Measurements from ENCODE around the gene MEST. TPM values are rescaled to one million over a fixed set of nuclear protein-coding genes. Genes with fewer than 3 reads are reported as not detected.

The MEST gene
- polyA plus RNA-seq, 1 donor from 2014 or later: 136 TPM

- no peaks in the 10 kb centered on the region for H4K20me1 ChIP-seq (ENCODE audit: insufficient read depth)
- H3K4me2 ChIP-seq (ENCODE audit: low read length): peak overlapping the region; percentile 45
- TF ChIP-seq CTCF (IDR thresholded peaks at IDR 0.05; ENCODE audit: poor library complexity, severe bottlenecking) (no peak), MXI1 (conservative IDR thresholded peaks at IDR 0.05; ENCODE audit: poor library complexity, severe bottlenecking) (no peak), REST (IDR thresholded peaks at IDR 0.05; ENCODE audit: borderline replicate concordance) (no peak), EP300 (conservative IDR thresholded peaks at IDR 0.05; ENCODE audit: poor library complexity, severe bottlenecking) (no peak), SMC3 (conservative IDR thresholded peaks at IDR 0.05; ENCODE audit: poor library complexity) (no peak), EZH2 (IDR thresholded peaks at IDR 0.05; ENCODE audit: borderline replicate concordance, insufficient read depth, low read length, poor library complexity, severe bottlenecking) (no peak), RAD21 (conservative IDR thresholded peaks at IDR 0.05) (no peak), TAF1 (IDR thresholded peaks at IDR 0.05; ENCODE audit: low read depth) (no peak), POLR2AphosphoS5 (IDR thresholded peaks at IDR 0.05) (no peak)
- H3F3A ChIP-seq (ENCODE audit: insufficient read depth, low read length, poor library complexity, severe bottlenecking): peaks cover 3% of the 10 kb centered on the region
- peak overlapping the region; percentile 76 for H3K9ac ChIP-seq (ENCODE audit: low read length)
- peak overlapping the region; percentile 97 for H3K27ac ChIP-seq (ENCODE audit: low read length)
- no peaks in the 10 kb centered on the region for H3K9me2 ChIP-seq (ENCODE audit: insufficient read depth, low read length)
- no peaks in the 10 kb centered on the region for H3K27me3 ChIP-seq (ENCODE audit: insufficient read depth, low read depth, low read length)
- H3K4me3 ChIP-seq (ENCODE audit: low read length): peak overlapping the region; percentile 57
- peaks cover 7% of the 10 kb centered on the region for H3K79me2 ChIP-seq (replicated peaks; ENCODE audit: insufficient read depth, low read length)
- H3K36me3 ChIP-seq (ENCODE audit: insufficient read depth, low read length): no peaks in the 10 kb centered on the region
- H3K9me3 ChIP-seq (ENCODE audit: low read length): no peaks in the 10 kb centered on the region
- peak overlapping the region; percentile 71 for H2AFZ ChIP-seq (ENCODE audit: low read depth, low read length)
Observed at GRCh38 chr7:130486114-130486953, 5.6 kb upstream of the MEST start.

GRCh38 chr7:130486954-130487436 lies 4.9 kb upstream of the MEST start:
- Histone ChIP-seq H3K9me2 (ENCODE audit: insufficient read depth, low read length) (no peaks in the 10 kb centered on the region), H3K27me3 (ENCODE audit: insufficient read depth, low read depth, low read length) (no peaks in the 10 kb centered on the region), H2AFZ (ENCODE audit: low read depth, low read length) (peak overlapping the region; percentile 71), H3K9ac (ENCODE audit: low read length) (peak overlapping the region; percentile 76), H3K79me2 (replicated peaks; ENCODE audit: insufficient read depth, low read length) (peaks cover 9% of the 10 kb centered on the region), H3F3A (ENCODE audit: insufficient read depth, low read length, poor library complexity, severe bottlenecking) (peaks cover 3% of the 10 kb centered on the region), H3K27ac (ENCODE audit: low read length) (peak overlapping the region; percentile 97), H3K9me3 (ENCODE audit: low read length) (no peaks in the 10 kb centered on the region), H3K4me2 (ENCODE audit: low read length) (peak overlapping the region; percentile 68), H3K36me3 (ENCODE audit: insufficient read depth, low read length) (no peaks in the 10 kb centered on the region), H4K20me1 (ENCODE audit: insufficient read depth) (no peaks in the 10 kb centered on the region), H3K4me3 (ENCODE audit: low read length) (peak overlapping the region; percentile 57)
- TF ChIP-seq REST (IDR thresholded peaks at IDR 0.05; ENCODE audit: borderline replicate concordance): peak; percentile 58
- peak; percentile 50 for TF ChIP-seq RAD21 (conservative IDR thresholded peaks at IDR 0.05)
- peak; percentile 67 for TF ChIP-seq POLR2AphosphoS5 (IDR thresholded peaks at IDR 0.05)
- peak; percentile 84 for TF ChIP-seq EP300 (conservative IDR thresholded peaks at IDR 0.05; ENCODE audit: poor library complexity, severe bottlenecking)
- TF ChIP-seq SMC3 (conservative IDR thresholded peaks at IDR 0.05; ENCODE audit: poor library complexity): peak; percentile 53
- TF ChIP-seq MXI1 (conservative IDR thresholded peaks at IDR 0.05; ENCODE audit: poor library complexity, severe bottlenecking): no peak
- no peak for TF ChIP-seq EZH2 (IDR thresholded peaks at IDR 0.05; ENCODE audit: borderline replicate concordance, insufficient read depth, low read length, poor library complexity, severe bottlenecking)
